GM12878 (cell line): ENCODE data around the gene KLK2. TPM values are rescaled to one million over a fixed set of nuclear protein-coding genes. Genes with fewer than 3 reads are reported as not detected.

Experiments
- ATAC-seq: fragments of 200-7000 bp; cut with Tn5 transposase; 3 replicates; pipeline ENCODE4 v1.9.1; 2020; ENCODE audit warnings: mild to moderate bottlenecking, moderate library complexity
- BruUV-seq: library from RNA; stranded (reverse); fragments of 400-500 nt; replicated peaks from 2 replicates; lab custom pipeline; 2021; lab: Mats Ljungman, UMichigan
- CTCF ChIA-PET: fragments of 300-600 bp; sonication (Branson Sonifier 250); formaldehyde crosslinking; extraction: SDS; loops from one replicate; lab custom pipeline; 2021; ENCODE audit warnings: inconsistent platforms; lab: Yijun Ruan, JAX
- POLR2A ChIA-PET: fragments of 350-600 bp; formaldehyde crosslinking; extraction: SDS; loops from one replicate; lab custom pipeline; 2021; ENCODE audit warnings: inconsistent platforms; lab: Charles Lee
- RAD21 ChIA-PET: fragments of 300-600 bp; sonication (Branson Sonifier 250); formaldehyde crosslinking; loops from one replicate; lab custom pipeline; 2023; ENCODE audit warnings: antibody characterized with exemption; ENCODE audit not compliant: unreplicated experiment; lab: Charles Lee
- SMC1A ChIA-PET: fragments of 300-600 bp; sonication (Branson Sonifier 250); formaldehyde crosslinking; loops from one replicate; lab custom pipeline; 2023; ENCODE audit not compliant: unreplicated experiment, uncharacterized antibody; lab: Charles Lee
- DNase-seq: peaks from one replicate; pipeline ENCODE4 v3.0.0-alpha.2; 2011; ENCODE audit warnings: low read depth, low spot score
- FAIRE-seq: peaks from 3 replicates; lab custom pipeline; 2011; peaks lifted over from hg19 to GRCh38; lab: Jason Lieb, UNC
- H2AFZ ChIP-seq: 2 replicates; pipeline ENCODE4 v1.6.0; 2011; ENCODE audit warnings: low read depth, low read length, control low read depth; ENCODE audit not compliant: control insufficient read depth
- H3K27ac ChIP-seq: 2 replicates; pipeline ENCODE4 v1.5.1; 2011; ENCODE audit warnings: control low read depth; ENCODE audit not compliant: control insufficient read depth, insufficient read depth
- H3K27me3 ChIP-seq, 2 experiments: replicated peaks in 1 of 2; 2 replicates each; pipeline versions ENCODE4 v1.6.0 to v1.6.1; 2011; ENCODE audit warnings: low read length in 1 of 2; ENCODE audit not compliant: control insufficient read depth in 2 of 2, insufficient read depth in 2 of 2
- H3K36me3 ChIP-seq, 2 experiments: 2 replicates each; pipeline ENCODE4 v1.5.1; 2011; ENCODE audit warnings: low read length in 1 of 2; ENCODE audit not compliant: control insufficient read depth in 2 of 2, insufficient read depth in 2 of 2
- H3K4me1 ChIP-seq: 2 replicates; pipeline ENCODE4 v1.6.1; 2011; ENCODE audit warnings: mild to moderate bottlenecking, low read length, moderate library complexity, mixed read lengths; ENCODE audit not compliant: control insufficient read depth, insufficient read depth
- H3K4me2 ChIP-seq: 2 replicates; pipeline ENCODE4 v1.6.0; 2011; ENCODE audit warnings: control low read depth; ENCODE audit not compliant: control insufficient read depth, insufficient read depth
- H3K4me3 ChIP-seq: fragments of 200-600 bp; sonication (generic); 2 replicates; pipeline ENCODE4 v1.5.1; 2016
- H3K79me2 ChIP-seq: 2 replicates; pipeline ENCODE4 v1.6.0; 2011; ENCODE audit warnings: low read length; ENCODE audit not compliant: control insufficient read depth, insufficient read depth
- H3K9ac ChIP-seq: 2 replicates; pipeline ENCODE4 v1.8.0; 2011; ENCODE audit warnings: low read length, control low read depth, mixed read lengths; ENCODE audit not compliant: control insufficient read depth, insufficient read depth
- H3K9me3 ChIP-seq: replicated peaks from 3 replicates; pipeline ENCODE4 v1.5.1; 2011; ENCODE audit warnings: mild to moderate bottlenecking, low read length; ENCODE audit not compliant: control insufficient read depth, insufficient read depth
- H4K20me1 ChIP-seq: 2 replicates; pipeline ENCODE4 v1.6.0; 2011; ENCODE audit not compliant: control insufficient read depth, insufficient read depth
- EGR1 ChIP-seq, 2 experiments: IDR thresholded peaks; 1 replicate in 1 of 2; 2 replicates in 1 of 2; pipeline ENCODE4 v1.6.1; 2011 to 2012; ENCODE audit warnings: low read depth in 2 of 2, low read length in 2 of 2, borderline replicate concordance in 1 of 2, mild to moderate bottlenecking in 1 of 2, moderate library complexity in 1 of 2
- POU2F2 ChIP-seq: IDR thresholded peaks from 3 replicates; pipeline ENCODE4 v1.6.1; 2011; ENCODE audit warnings: low read depth, mild to moderate bottlenecking, low read length, borderline replicate concordance
- RUNX3 ChIP-seq: IDR thresholded peaks from 2 replicates; pipeline ENCODE4 v1.6.1; 2012; ENCODE audit warnings: low read length, inconsistent platforms
- WRNIP1 ChIP-seq: IDR thresholded peaks from 2 replicates; pipeline ENCODE4 v1.6.1; 2011; ENCODE audit warnings: low read depth, low read length, improper control_type of control experiment, borderline replicate concordance
- WGBS: methylation state at CpG from one replicate; pipeline ENCODE4 v1.1.6; 2016; ENCODE audit warnings: low lambda C conversion rate; ENCODE audit not compliant: insufficient replicate concordance, insufficient coverage; ENCODE audit errors: missing lambda C conversion rate; 5-methylcytosine and 5-hydroxymethylcytosine counted together
- in situ Hi-C: fragments of 300-500 bp; cut with MboI; formaldehyde crosslinking; loops from 9 replicates; pipeline ENCODE4 v1.14.3; 2018; ENCODE audit warnings: mixed read lengths
- intact Hi-C: fragments of 100-400 bp; cut with micrococcal nuclease; formaldehyde crosslinking; loops from one replicate; pipeline ENCODE4 v1.14.2; 2022; ENCODE audit not compliant: unreplicated experiment
- polyA plus RNA-seq, 11 experiments: library from polyadenylated mRNA; depleted of rRNA in 4 of 11; unstranded in 6 of 11; stranded (reverse) in 5 of 11; fragments of >200 nt; fragmentation: Nextera tagmentation in 4 of 11; fragmentation: Illumina TruSeq in 1 of 11; extraction: Ambion mirVana in 4 of 11; extraction: Trizol in 1 of 11; gene quantifications; 1 replicate in 1 of 11; 2 replicates in 10 of 11; pipeline versions ENCODE4 v1.2.1 to v1.2.3, GENCODE V29; 2011 to 2016; ENCODE audit warnings: inconsistent platforms in 2 of 11, missing spikeins in 2 of 11, low read depth in 1 of 11
- total RNA-seq, 4 experiments: library from RNA; depleted of rRNA in 3 of 4; stranded (reverse); fragments of >200 nt in 3 of 4; fragmentation: Illumina TruSeq in 1 of 4; extraction: Trizol in 1 of 4; gene quantifications; 2 replicates each; pipeline versions ENCODE4 v1.2.1 to v1.2.3, GENCODE V29; 2013 to 2021
- TF ChIP-seq, protein P1 (sequence below): fragments of 450-650 bp; IDR thresholded peaks from 2 replicates; pipeline ENCODE4 v1.6.1; 2018; ENCODE audit warnings: mild to moderate bottlenecking, low read depth, moderate library complexity; ENCODE audit not compliant: partially characterized antibody
- TF ChIP-seq, protein P2 (sequence below): IDR thresholded peaks from 2 replicates; pipeline ENCODE4 v1.6.1; 2012; ENCODE audit warnings: low read depth, low read length, improper control_type of control experiment

KLK2 gene
- total and polyA plus RNA-seq, 10 of the 15 experiments (the other 5 are each of a cell fraction or from before 2014, with no cell fraction given): 0.19 to 3.1 (median 1.2) TPM

DNA sequence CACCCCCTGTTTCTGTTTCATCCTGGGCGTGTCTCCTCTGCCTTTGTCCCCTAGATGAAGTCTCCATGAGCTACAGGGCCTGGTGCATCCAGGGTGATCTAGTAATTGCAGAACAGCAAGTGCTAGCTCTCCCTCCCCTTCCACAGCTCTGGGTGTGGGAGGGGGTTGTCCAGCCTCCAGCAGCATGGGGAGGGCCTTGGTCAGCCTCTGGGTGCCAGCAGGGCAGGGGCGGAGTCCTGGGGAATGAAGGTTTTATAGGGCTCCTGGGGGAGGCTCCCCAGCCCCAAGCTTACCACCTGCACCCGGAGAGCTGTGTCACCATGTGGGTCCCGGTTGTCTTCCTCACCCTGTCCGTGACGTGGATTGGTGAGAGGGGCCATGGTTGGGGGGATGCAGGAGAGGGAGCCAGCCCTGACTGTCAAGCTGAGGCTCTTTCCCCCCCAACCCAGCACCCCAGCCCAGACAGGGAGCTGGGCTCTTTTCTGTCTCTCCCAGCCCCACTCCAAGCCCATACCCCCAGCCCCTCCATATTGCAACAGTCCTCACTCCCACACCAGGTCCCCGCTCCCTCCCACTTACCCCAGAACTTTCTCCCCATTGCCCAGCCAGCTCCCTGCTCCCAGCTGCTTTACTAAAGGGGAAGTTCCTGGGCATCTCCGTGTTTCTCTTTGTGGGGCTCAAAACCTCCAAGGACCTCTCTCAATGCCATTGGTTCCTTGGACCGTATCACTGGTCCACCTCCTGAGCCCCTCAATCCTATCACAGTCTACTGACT lies 18.4 kb upstream of the KLK2 start, which contains the start of gene KLK3:
Gene KLK3, plus strand, starts transcription at position 280 of the 775 bp plus-strand sequence. Its CDS starts 41 bp downstream, at position 321.
- H2AFZ ChIP-seq: no peak within 1 kb of the TSS
- no TSS peak for BruUV-seq
- H3K79me2 ChIP-seq: no peaks in the 10 kb centered on the region
- no peak for TF ChIP-seq RUNX3
- TF ChIP-seq, protein P1, sequence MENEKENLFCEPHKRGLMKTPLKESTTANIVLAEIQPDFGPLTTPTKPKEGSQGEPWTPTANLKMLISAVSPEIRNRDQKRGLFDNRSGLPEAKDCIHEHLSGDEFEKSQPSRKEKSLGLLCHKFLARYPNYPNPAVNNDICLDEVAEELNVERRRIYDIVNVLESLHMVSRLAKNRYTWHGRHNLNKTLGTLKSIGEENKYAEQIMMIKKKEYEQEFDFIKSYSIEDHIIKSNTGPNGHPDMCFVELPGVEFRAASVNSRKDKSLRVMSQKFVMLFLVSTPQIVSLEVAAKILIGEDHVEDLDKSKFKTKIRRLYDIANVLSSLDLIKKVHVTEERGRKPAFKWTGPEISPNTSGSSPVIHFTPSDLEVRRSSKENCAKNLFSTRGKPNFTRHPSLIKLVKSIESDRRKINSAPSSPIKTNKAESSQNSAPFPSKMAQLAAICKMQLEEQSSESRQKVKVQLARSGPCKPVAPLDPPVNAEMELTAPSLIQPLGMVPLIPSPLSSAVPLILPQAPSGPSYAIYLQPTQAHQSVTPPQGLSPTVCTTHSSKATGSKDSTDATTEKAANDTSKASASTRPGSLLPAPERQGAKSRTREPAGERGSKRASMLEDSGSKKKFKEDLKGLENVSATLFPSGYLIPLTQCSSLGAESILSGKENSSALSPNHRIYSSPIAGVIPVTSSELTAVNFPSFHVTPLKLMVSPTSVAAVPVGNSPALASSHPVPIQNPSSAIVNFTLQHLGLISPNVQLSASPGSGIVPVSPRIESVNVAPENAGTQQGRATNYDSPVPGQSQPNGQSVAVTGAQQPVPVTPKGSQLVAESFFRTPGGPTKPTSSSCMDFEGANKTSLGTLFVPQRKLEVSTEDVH: no peak
- TF ChIP-seq, protein P2, sequence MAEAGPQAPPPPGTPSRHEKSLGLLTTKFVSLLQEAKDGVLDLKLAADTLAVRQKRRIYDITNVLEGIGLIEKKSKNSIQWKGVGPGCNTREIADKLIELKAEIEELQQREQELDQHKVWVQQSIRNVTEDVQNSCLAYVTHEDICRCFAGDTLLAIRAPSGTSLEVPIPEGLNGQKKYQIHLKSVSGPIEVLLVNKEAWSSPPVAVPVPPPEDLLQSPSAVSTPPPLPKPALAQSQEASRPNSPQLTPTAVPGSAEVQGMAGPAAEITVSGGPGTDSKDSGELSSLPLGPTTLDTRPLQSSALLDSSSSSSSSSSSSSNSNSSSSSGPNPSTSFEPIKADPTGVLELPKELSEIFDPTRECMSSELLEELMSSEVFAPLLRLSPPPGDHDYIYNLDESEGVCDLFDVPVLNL: no peak
- no peak for TF ChIP-seq EGR1 (IDR thresholded peaks at IDR 0.05; ENCODE audit: borderline replicate concordance in 1 of 2, low read depth in 2 of 2, low read length in 2 of 2)
- TF ChIP-seq WRNIP1: no peak
- no peak for TF ChIP-seq POU2F2
- H3K27me3 ChIP-seq: no peaks in the 10 kb centered on the region; a peak in 3 of 4 replicates
- POLR2A ChIA-PET: interaction anchor here (1.4 kb wide), 1 partner anchor 9 kb away, joined by 3 read pairs; no protein-coding TSS in a partner anchor
- RAD21 ChIA-PET: interaction anchor here (0.9 to 1.2 kb wide), 2 partner anchors 27 to 67 kb away, joined by 3 read pairs; no protein-coding TSS in a partner anchor
- 0 out of 2 replicates have a peak, but pooled peaks cover 3% of the 10 kb centered on the region for H3K4me1 ChIP-seq
- no peaks in the 10 kb centered on the region for H3K36me3 ChIP-seq
- FAIRE-seq (no peak), DNase-seq (no peak), ATAC-seq (no peak)
- H3K9me3 ChIP-seq: no peaks in the 10 kb centered on the region; the same call in 2 of the 3 replicates
- WGBS: 21% methylated on average over 9 of the region's 9 CpGs
- H3K27ac ChIP-seq: no peak within 1 kb of the TSS
- SMC1A ChIA-PET: no interaction called here
- in situ Hi-C loops (no loop called here), intact Hi-C loops (no loop called here)
- H3K4me2 ChIP-seq: no peak within 1 kb of the TSS
- H3K4me3 ChIP-seq: no peak within 1 kb of the TSS
- CTCF ChIA-PET: interaction anchor here (1.1 kb wide), 1 partner anchor 67 kb away, joined by 7 read pairs; no protein-coding TSS in a partner anchor
- no peaks in the 10 kb centered on the region for H4K20me1 ChIP-seq
- H3K9ac ChIP-seq: no peak within 1 kb of the TSS
